GM19035 (cell line): Measurements from ENCODE around the gene CES5A.
"Not testable (repeated sequence)": the region's sequence is repeated elsewhere in the genome, so short reads cannot be mapped to it uniquely, and the experiment has no call there.

Experiments used
- ATAC-seq: cut with Tn5 transposase; IDR thresholded peaks from one replicate; pipeline ENCODE4 v1.9.1; 2021; ENCODE audit not compliant: unreplicated experiment

CES5A gene

DNA sequence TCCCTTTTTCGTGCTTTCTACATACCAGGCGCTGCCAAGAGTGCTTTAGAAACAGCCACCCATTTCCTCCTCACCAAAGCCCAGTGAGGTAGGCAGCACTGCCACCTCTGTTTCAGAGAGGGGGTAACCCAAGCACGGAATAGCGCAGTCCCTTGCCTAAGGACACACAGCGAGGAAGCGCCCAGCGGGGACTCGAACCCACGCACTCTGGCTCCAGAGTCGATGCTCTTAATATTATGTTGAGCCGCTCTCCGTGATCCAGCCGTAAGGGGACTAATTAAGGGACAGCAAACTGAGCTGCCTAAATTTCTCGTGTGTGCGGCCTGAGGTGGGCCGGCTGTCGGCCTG, 42.8 kb downstream of the CES5A start:
- ATAC-seq, result no peak

GRCh38 chr16:55830658-55831294, 44.4 kb downstream of the CES5A start:
- no peak for ATAC-seq

DNA sequence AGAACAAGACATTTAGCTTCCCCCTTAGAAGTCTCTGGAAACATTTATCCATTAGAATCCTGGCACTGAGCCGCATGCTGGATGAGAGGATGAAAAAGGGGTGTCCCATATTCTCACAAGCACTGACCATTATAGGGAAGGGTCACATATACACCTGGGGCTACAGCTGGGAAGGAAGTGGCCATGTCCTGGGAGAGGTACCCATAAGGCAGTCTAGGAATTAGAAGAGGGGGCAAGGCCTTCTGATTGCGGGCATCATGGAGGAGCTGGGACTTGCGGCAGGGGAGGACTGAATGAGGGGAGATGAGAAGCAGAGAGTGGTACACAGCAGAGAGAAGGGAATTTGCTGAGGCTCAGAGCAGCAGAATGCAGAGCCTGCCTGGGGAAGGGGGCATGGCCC, 45.9 kb downstream of the CES5A start:
- ATAC-seq, result not testable (repeated sequence)

DNA sequence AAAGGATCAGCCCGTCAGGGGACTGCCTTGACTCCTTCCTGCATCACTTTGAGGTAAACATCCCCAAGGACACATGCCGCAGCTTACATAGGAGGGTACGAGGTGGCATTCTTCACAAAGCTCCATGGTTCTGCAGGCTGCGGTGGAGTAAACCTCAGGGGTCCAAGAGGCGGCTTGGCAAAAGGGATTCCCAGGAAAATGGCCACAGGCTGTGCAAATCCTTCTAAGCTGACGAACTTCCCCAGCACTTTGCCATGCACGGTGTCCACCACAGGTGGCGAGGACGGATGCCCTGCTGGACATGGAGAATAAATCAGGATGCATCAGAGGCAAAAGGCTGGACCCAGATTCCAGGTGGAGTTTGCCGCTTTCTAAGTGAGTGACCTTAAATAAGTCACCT, 46.5 kb downstream of the CES5A start:
- ATAC-seq, result no peak

DNA sequence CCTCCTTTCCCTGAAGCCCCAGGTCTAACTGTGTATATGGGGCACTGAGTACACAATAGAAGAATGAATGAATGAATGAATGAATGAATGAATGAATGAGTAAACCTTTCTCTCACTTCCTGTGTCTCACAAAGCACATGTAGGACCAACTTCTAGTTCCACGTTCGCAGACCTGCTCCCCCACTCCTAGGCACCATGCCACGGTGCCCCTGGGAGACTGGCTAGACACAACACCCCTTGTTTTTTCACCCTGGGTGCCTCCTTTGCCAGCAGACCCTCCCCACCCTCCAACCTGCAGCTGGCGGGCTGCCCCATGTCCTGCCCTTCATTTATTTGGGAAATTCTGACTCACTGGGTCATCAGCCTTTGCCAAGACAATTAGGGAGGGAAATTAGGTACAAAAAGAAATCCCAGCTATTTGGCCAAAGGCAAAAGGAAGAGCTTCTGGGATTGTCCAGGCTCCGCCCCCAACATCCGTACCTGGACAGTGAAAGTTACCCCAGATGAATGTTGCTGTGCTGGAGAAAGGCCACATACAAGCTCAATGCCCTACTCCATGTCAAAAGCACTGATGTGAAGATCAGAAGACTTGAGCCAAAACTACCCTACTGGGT, 50.0 kb downstream of the CES5A start:
- ATAC-seq, result no peak

GRCh38 chr16:55824473-55825000, 50.6 kb downstream of the CES5A start:
- ATAC-seq, result no peak

- no peak for ATAC-seq
Observed at GRCh38 chr16:55822280-55822810, 52.8 kb downstream of the CES5A start.

- ATAC-seq, result no peak
Observed at GRCh38 chr16:55821210-55821609, 54.0 kb downstream of the CES5A start.

GRCh38 chr16:55820615-55821014, 54.6 kb downstream of the CES5A start:
- ATAC-seq, result no peak

DNA sequence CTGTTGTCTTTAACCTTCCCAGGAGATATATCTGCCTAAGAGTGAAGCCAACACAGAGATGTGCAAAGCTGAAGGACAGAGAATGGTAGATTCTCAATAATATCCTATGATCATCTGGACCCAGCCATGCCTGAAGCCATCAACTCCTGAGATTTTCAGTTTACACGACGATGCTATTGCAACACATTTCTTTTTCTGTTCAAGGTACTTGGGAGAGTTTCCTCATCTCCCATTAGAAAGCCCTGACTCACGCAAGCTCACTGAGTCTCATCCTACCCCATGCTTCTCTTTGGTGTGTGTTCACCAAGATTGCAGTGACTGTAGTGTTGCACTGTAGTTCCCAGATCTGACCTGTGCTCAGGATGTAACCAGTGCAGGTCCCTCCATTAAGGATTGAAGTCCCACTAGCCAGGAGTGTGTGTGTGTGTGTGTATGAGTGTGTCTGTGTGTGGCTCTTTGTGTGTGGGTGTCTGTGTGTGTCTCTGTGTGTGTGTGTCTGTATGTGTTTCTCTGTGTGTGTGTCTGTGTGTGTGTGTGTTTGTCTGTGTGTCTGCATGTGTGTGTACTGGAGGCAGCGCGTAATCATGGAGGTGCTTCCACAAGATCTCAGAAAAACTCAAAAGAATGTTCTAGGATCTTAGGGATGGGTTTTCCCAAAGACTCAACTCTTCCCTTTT, 57.8 kb downstream of the CES5A start:
- no peak for ATAC-seq

DNA sequence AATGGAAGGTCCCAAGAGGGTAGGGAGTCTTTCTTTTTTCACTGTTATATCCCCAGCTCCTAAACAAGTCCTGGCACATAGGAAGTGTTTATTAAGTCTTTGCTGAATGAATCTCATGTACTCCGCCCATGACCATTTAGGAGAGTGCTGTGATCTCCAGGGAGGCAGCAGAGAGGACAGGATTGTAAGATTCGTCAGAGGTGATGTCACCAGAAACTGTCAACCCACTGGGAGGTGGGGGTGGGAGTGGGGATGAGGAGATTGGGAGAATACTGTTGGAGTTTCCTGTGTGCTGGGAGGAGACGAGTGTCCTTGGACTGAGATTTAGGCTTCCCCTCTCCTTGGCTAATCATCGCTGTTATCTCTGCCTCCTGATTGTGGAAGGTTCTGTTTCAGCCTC, 59.0 kb downstream of the CES5A start:
- ATAC-seq, result not testable (repeated sequence)

DNA sequence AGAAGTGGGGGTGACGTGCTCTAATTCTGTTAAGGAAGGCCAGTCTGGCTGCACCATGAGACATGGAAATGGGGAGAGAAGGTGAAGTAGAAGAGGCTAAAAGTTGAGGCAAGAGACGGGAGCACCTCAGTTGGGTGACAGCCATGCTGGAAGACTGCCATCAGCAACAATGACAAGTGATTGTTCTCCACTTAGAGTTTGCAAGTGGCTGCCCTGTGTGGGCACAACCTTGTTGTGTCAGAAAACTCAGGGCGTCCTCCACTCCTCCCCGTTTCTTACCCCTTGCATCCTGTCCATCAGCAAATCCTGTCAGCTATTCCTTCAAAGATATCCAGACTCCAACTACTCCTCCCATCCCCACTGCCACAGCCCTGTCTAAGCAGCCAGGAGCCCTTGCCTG, 59.9 kb downstream of the CES5A start:
- ATAC-seq, result no peak

- ATAC-seq, result not testable (repeated sequence)
Observed at GRCh38 chr16:55814174-55814573, 61.0 kb downstream of the CES5A start.

DNA sequence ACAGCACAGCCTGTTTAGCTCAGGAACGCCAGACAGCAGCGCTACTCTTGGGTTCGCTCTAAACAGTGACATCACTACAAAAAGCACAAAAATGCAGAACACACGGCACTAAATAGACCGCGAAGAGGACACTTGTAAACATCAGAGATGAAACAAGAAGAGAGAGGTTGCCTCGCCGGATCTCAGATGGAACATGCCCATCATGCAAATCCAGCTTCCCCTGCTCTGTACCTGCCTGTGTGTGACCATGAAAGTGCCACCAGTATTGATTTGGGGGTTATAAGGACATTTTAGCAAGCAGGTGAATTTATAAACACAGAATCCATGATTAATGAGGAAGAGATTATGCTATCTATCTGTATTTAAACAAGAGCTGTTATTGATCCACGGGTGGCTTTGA, 61.4 kb downstream of the CES5A start:
- not testable (repeated sequence) for ATAC-seq

- ATAC-seq, result no peak
Observed at GRCh38 chr16:55812951-55813350, 62.2 kb downstream of the CES5A start.

GRCh38 chr16:55811811-55812210, 63.4 kb downstream of the CES5A start:
- ATAC-seq, result no peak

DNA sequence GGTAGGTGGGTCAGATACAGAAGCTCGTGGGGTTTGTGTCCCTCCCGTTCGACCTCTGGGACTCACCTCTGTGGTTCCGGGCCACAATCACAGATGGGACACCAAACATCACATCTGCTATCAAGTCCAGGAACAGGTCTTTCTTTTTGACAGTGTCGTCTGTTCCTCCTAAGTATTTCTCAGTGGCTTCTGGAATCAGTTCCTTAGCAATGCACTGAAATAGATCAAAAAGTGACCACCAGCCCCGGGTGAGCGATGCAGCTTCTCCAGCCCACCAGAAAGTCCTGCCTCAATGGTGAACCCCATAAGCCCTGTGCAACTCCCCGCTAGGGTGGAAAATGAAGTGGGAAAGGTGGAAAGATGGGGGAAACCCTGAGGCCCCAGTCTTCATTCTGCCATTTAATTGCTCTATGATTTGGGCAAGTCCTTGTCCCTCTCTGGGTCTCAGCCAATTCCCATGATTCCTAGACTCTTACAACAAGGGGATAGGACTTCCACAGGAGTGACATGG, 64.7 kb downstream of the CES5A start:
- no peak for ATAC-seq

- ATAC-seq, result no peak
Observed at GRCh38 chr16:55809851-55810250, 65.3 kb downstream of the CES5A start.

GRCh38 chr16:55809386-55809785, 65.8 kb downstream of the CES5A start:
- no peak for ATAC-seq

GRCh38 chr16:55808286-55808685, 66.9 kb downstream of the CES5A start:
- not testable (repeated sequence) for ATAC-seq

GRCh38 chr16:55805104-55805503, 70.1 kb downstream of the CES5A start:
- ATAC-seq, result not testable (repeated sequence)

GRCh38 chr16:55803681-55804080, 71.5 kb downstream of the CES5A start:
- not testable (repeated sequence) for ATAC-seq
